HepG2 (cell line): Measurements from ENCODE around the gene HEPACAM. TPM values are rescaled to one million over a fixed set of nuclear protein-coding genes. Genes with fewer than 3 reads are reported as not detected.

Experiments
- ATF4 ChIP-seq, 2 experiments: fragments of 450-650 bp in 1 of 2; sonication (generic) in 1 of 2; formaldehyde crosslinking; IDR thresholded peaks; 2 replicates each; pipeline versions ENCODE4 v1.5.0 to v1.8.0; 2020 to 2022; ENCODE audit warnings: mild to moderate bottlenecking in 1 of 2, missing genetic modification reagents in 1 of 2
- CEBPG ChIP-seq: IDR thresholded peaks from 2 replicates; pipeline ENCODE4 v1.6.1; 2016
- CREM ChIP-seq, 2 experiments: sonication (generic) in 1 of 2; formaldehyde crosslinking in 1 of 2; IDR thresholded peaks; 2 replicates each; pipeline versions ENCODE4 v1.4.0 to v1.6.1; 2016 to 2020; ENCODE audit warnings: antibody characterized with exemption in 1 of 2, mild to moderate bottlenecking in 1 of 2, missing genetic modification reagents in 1 of 2
- CSRNP2 ChIP-seq: sonication (generic); formaldehyde crosslinking; conservative IDR thresholded peaks from 2 replicates; pipeline ENCODE4 v1.8.0; 2022; ENCODE audit warnings: low read depth, missing genetic modification reagents
- DRAP1 ChIP-seq: IDR thresholded peaks from 2 replicates; pipeline ENCODE4 v1.6.1; 2016; ENCODE audit warnings: missing genetic modification reagents, missing compliant biosample characterization
- ELF3 ChIP-seq: IDR thresholded peaks from 2 replicates; pipeline ENCODE4 v1.6.1; 2016; ENCODE audit warnings: missing genetic modification reagents, missing compliant biosample characterization
- EP300 ChIP-seq, 3 experiments: sonication (generic) in 1 of 3; formaldehyde crosslinking in 1 of 3; IDR thresholded peaks; 2 replicates each; pipeline versions ENCODE4 v1.5.1 to v1.6.1; 2011 to 2020; ENCODE audit warnings: low read depth in 2 of 3, low read length in 2 of 3, borderline replicate concordance in 1 of 3, improper control_type of control experiment in 1 of 3, mild to moderate bottlenecking in 1 of 3, missing genetic modification reagents in 1 of 3, moderate library complexity in 1 of 3
- FOXP1 ChIP-seq, 2 experiments: fragments of 450-650 bp in 1 of 2; IDR thresholded peaks; 2 replicates each; pipeline ENCODE4 v1.6.1; 2017 to 2018; ENCODE audit warnings: antibody characterized with exemption in 1 of 2
- MXD3 ChIP-seq: IDR thresholded peaks from 2 replicates; pipeline ENCODE4 v1.6.1; 2016; ENCODE audit warnings: mild to moderate bottlenecking, missing biosample characterization, missing genetic modification reagents
- MZF1 ChIP-seq: sonication (generic); formaldehyde crosslinking; IDR thresholded peaks from 2 replicates; pipeline ENCODE4 v1.8.1; 2023; ENCODE audit warnings: mild to moderate bottlenecking, missing genetic modification reagents, borderline replicate concordance
- NCOA2 ChIP-seq: sonication (generic); formaldehyde crosslinking; IDR thresholded peaks from 2 replicates; pipeline ENCODE4 v1.8.0; 2022; ENCODE audit warnings: inconsistent platforms
- NCOR1 ChIP-seq: fragments of 200-600 bp; sonication (generic); IDR thresholded peaks from 2 replicates; pipeline ENCODE4 v1.7.0; 2017; ENCODE audit warnings: antibody characterized with exemption, low read length, borderline replicate concordance
- NFRKB ChIP-seq: fragments of 450-650 bp; IDR thresholded peaks from 2 replicates; pipeline ENCODE4 v1.6.1; 2017
- NONO ChIP-seq, 2 experiments: fragments of 450-650 bp in 1 of 2; sonication (generic) in 1 of 2; formaldehyde crosslinking in 1 of 2; IDR thresholded peaks in 1 of 2; conservative IDR thresholded peaks in 1 of 2; 2 replicates each; pipeline versions ENCODE4 v1.6.1 to v1.8.0; 2017 to 2022; ENCODE audit warnings: mild to moderate bottlenecking in 1 of 2, missing genetic modification reagents in 1 of 2, moderate library complexity in 1 of 2
- NR2F6 ChIP-seq, 2 experiments: IDR thresholded peaks; 2 replicates each; pipeline ENCODE4 v1.6.1; 2016; ENCODE audit warnings: antibody characterized with exemption in 1 of 2, mild to moderate bottlenecking in 1 of 2
- SAP130 ChIP-seq: IDR thresholded peaks from 2 replicates; pipeline ENCODE4 v1.6.1; 2016; ENCODE audit warnings: low read depth
- STAG1 ChIP-seq: sonication (generic); formaldehyde crosslinking; IDR thresholded peaks from 2 replicates; pipeline ENCODE4 v1.4.0; 2020; ENCODE audit warnings: missing genetic modification reagents
- TBX2 ChIP-seq: sonication (generic); formaldehyde crosslinking; IDR thresholded peaks from 2 replicates; pipeline ENCODE4 v1.5.0; 2020; ENCODE audit warnings: missing genetic modification reagents, mild to moderate bottlenecking, borderline replicate concordance
- TBX3 ChIP-seq: fragments of 450-650 bp; IDR thresholded peaks from 2 replicates; pipeline ENCODE4 v1.6.1; 2017; ENCODE audit warnings: antibody characterized with exemption, mild to moderate bottlenecking, inconsistent platforms, borderline replicate concordance
- ZBTB42 ChIP-seq: sonication (generic); formaldehyde crosslinking; IDR thresholded peaks from 2 replicates; pipeline ENCODE4 v1.5.0; 2020; ENCODE audit warnings: mild to moderate bottlenecking, missing genetic modification reagents
- ZNF501 ChIP-seq: sonication (generic); formaldehyde crosslinking; IDR thresholded peaks from 2 replicates; pipeline ENCODE4 v1.5.1; 2020; ENCODE audit warnings: mild to moderate bottlenecking, moderate library complexity, missing genetic modification reagents
- polyA plus RNA-seq, 8 experiments: library from polyadenylated mRNA; depleted of rRNA in 3 of 8; stranded (reverse) in 7 of 8; unstranded in 1 of 8; fragments of >200 nt; fragmentation: Illumina TruSeq in 4 of 8; extraction: Trizol in 4 of 8; gene quantifications; 2 replicates each; pipeline versions ENCODE4 v1.2.1 to v1.2.3, GENCODE V29; 2011 to 2016; ENCODE audit warnings: low read depth in 4 of 8, missing spikeins in 1 of 8, mixed read lengths in 1 of 8; ENCODE audit not compliant: insufficient read depth in 1 of 8
- total RNA-seq, 5 experiments: library from RNA; depleted of rRNA; stranded (reverse); fragments of >200 nt; fragmentation: Illumina TruSeq; extraction: Trizol; gene quantifications; 2 replicates each; pipeline ENCODE4 v1.2.3, GENCODE V29; 2016; ENCODE audit warnings: low read depth in 1 of 5

The HEPACAM gene
- total and polyA plus RNA-seq, 2 of the 13 experiments (the other 11 are each of a cell fraction or from before 2014, with no cell fraction given), result 66.9 to 121 TPM

- TF ChIP-seq TBX3 (0 out of 2 replicates have a peak, but pooled peaks have one; percentile 10), NR2F6 (IDR thresholded peaks at IDR 0.05) (peak; percentile 68), NR2F6 (CRISPR knock-in tag; IDR thresholded peaks at IDR 0.05) (peak; percentile 40; the same call in 1 of the 2 replicates), DRAP1 (CRISPR knock-in tag) (peak; percentile 45), NFRKB (no peak), SAP130 (CRISPR knock-in tag) (peak; percentile 56; the same call in 1 of the 2 replicates), MXD3 (CRISPR knock-in tag) (no peak), ATF4 (CRISPR knock-in tag; IDR thresholded peaks at IDR 0.05) (peak in 1 of 2 experiments; percentile 54; a peak in 2 of 4 replicates), EP300 (IDR thresholded peaks at IDR 0.05; ENCODE audit: low read depth in 2 of 2, low read length in 2 of 2) (peak in 1 of 2 experiments; percentile 64; a peak in 1 of 4 replicates), EP300 (CRISPR knock-in tag; IDR thresholded peaks at IDR 0.05; ENCODE audit: borderline replicate concordance) (no peak), ZBTB42 (CRISPR knock-in tag) (0 out of 2 replicates have a peak, but pooled peaks have one; percentile 33), ELF3 (CRISPR knock-in tag) (peak; percentile 39; the same call in 1 of the 2 replicates), FOXP1 (IDR thresholded peaks at IDR 0.05) (no peak), FOXP1 (CRISPR knock-in tag; IDR thresholded peaks at IDR 0.05) (peak; percentile 18; the same call in 1 of the 2 replicates), MZF1 (CRISPR knock-in tag) (peak; percentile 32; the same call in 1 of the 2 replicates), NCOR1 (peak; percentile 52; the same call in 1 of the 2 replicates), CEBPG (CRISPR knock-in tag) (peak; percentile 80), NONO (IDR thresholded peaks at IDR 0.05) (no peak), NONO (CRISPR knock-in tag; conservative IDR thresholded peaks at IDR 0.05) (0 out of 2 replicates have a peak, but pooled peaks have one; percentile 46), ZNF501 (CRISPR knock-in tag) (peak; percentile 61; the same call in 1 of the 2 replicates), CREM (IDR thresholded peaks at IDR 0.05) (peak; percentile 57), CREM (CRISPR knock-in tag; IDR thresholded peaks at IDR 0.05) (no peak), NCOA2 (CRISPR knock-in tag) (peak; percentile 40; the same call in 1 of the 2 replicates), CSRNP2 (CRISPR knock-in tag) (no peak), STAG1 (CRISPR knock-in tag) (peak; percentile 10; the same call in 1 of the 2 replicates), TBX2 (CRISPR knock-in tag) (peak; percentile 19; the same call in 1 of the 2 replicates)
Measured at GRCh38 chr11:124934862-124935547, 842 bp downstream of the HEPACAM start (continued).
